ENCODE measurements around the gene NOTCH4.
A peak's percentile ranks its signal among the peaks of the same experiment; 100 is the strongest.

Gene NOTCH4

DNA sequence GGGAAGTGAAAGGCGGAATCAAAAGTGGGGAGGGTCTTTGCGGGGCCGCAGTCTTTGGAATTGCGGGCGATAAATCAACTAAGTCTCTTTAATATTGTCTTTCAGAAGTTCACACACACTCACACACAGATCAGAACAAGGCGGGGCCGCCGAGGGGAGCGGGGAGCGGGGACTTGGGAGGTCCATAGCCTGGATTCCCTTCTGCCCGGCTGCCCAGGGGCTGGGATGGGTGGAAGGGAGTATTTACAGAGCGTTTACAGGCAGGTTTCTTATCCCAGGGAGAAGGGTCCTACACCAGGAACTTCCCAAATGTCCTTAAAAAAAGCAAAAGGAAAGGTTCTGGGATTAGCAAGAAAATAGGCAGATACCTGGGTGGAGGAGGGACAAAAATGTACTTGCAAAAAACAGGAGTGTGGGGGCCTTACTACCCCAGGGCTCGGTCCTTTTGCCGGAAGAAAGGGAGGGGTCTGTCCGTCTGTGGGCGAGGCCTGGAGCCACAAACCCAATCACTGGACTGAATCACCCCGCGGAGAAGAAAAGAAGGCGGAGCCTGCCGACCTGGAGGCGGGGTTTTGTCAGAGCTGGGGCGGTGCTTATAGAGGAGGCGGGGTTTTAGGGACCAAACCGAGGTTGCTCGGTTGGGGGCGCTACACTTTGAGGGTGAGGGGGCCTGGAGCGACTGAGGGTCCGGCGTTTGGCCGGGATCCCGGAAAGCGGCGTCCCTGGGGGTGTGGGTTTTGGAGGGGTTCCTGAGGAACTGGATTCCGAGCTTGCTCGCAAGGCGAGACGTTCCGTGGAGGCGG lies 75.4 kb downstream of the NOTCH4 start:
- no peak overlapping the region for H2AFZ ChIP-seq (ENCODE audit: low read length)
- H3K27me3 ChIP-seq (ENCODE audit: control insufficient read depth in 3 of 3, insufficient read depth in 3 of 3, low read depth in 1 of 3, low read length in 3 of 3) = peaks cover 0 to 33% (median 0%) of the 10 kb centered on the region in 3 experiments
- no peak overlapping the region for H4K91ac ChIP-seq (ENCODE audit: low read depth, low read length, poor library complexity)
- peak overlapping the region; percentile 21 for H3K4me2 ChIP-seq (ENCODE audit: insufficient read depth, low read length, poor library complexity, severe bottlenecking)
- no peak overlapping the region for H3K27ac ChIP-seq (replicated peaks; ENCODE audit: low read length)
- H3K9me3 ChIP-seq (replicated peaks in 1 of 2; ENCODE audit: control insufficient read depth in 2 of 2, insufficient read depth in 1 of 2, low read depth in 1 of 2, low read length in 2 of 2) = no peaks in the 10 kb centered on the region
- peak overlapping the region in 1 of 2 donors; percentile 8 for H3K4me3 ChIP-seq (ENCODE audit: low read length in 2 of 2)
- no peak overlapping the region for H2BK120ac ChIP-seq (ENCODE audit: low read depth, low read length)
- no peaks in the 10 kb centered on the region for H3K79me1 ChIP-seq (ENCODE audit: low read depth, low read length)
- DNase-seq (ENCODE audit: low spot score) = no peak
- H2AK5ac ChIP-seq (ENCODE audit: low read depth, low read length) = peak overlapping the region; percentile 13
- no peaks in the 10 kb centered on the region for H3K36me3 ChIP-seq (replicated peaks in 1 of 2; ENCODE audit: control insufficient read depth in 2 of 2, insufficient read depth in 2 of 2, low read length in 2 of 2)
- WGBS, 2 donors (ENCODE audit: extremely low coverage in 2 of 2, insufficient read length in 2 of 2, insufficient replicate concordance in 1 of 2) = no CpG with 5 or more reads among the region's 39 CpGs
- no peak overlapping the region for H3K14ac ChIP-seq (ENCODE audit: low read length)
- no peak overlapping the region for H4K8ac ChIP-seq (ENCODE audit: low read depth, low read length)
- H2BK15ac ChIP-seq (ENCODE audit: low read length) = no peak overlapping the region
- no peak overlapping the region for H3K4ac ChIP-seq (ENCODE audit: low read length)
- H3K18ac ChIP-seq (ENCODE audit: low read length) = no peak overlapping the region
- H2BK12ac ChIP-seq (ENCODE audit: low read length) = no peak overlapping the region
- no peak overlapping the region for H2BK5ac ChIP-seq (ENCODE audit: low read length)
- peaks cover 16 to 21% of the 10 kb centered on the region in 2 donors for H3K4me1 ChIP-seq (ENCODE audit: control insufficient read depth in 2 of 2, insufficient read depth in 1 of 2, low read depth in 1 of 2, low read length in 2 of 2)
- H3K9ac ChIP-seq (ENCODE audit: low read depth, low read length, poor library complexity) = no peak overlapping the region
- H3K23ac ChIP-seq (ENCODE audit: low read depth, low read length, poor library complexity) = no peak overlapping the region

DNA sequence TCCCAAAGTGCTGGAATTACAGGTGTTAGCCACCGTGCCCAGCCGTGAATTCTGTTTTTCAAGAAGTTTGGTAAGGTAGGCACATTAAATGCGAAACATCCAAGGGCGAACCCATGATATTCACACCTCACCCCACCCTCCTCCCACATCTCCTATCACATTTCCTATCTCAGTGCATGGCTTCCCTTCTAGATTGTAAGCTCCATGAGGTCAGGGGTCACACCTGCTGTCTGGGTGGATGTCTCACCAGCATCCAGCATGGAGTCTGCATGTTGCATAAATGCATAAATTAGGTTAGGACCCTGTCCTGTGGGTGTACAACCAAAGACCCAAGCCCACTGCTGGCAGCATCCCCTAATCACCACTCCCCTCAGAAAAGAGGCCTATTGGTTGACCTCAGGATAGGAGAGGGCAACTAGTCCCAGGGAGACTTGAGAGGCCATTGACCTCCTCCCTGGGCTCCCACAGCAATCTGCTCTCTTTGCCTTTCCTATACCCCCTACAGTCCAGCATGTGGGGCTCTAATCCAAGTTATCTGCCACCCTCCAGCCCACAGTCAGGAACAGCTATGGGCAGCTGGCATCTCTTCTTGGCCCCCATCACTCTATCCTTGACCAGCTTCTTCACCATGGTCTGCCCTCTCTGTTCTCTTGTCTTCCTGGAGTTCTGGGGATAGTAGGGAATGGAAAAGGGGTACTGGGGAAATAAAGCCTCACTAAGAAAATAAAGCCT lies 76.3 kb downstream of the NOTCH4 start:
- no peak overlapping the region for H2BK15ac ChIP-seq (ENCODE audit: low read length)
- no peak overlapping the region for H2BK5ac ChIP-seq (ENCODE audit: low read length)
- H2AK5ac ChIP-seq (ENCODE audit: low read depth, low read length) = no peak overlapping the region
- H2BK12ac ChIP-seq (ENCODE audit: low read length) = no peak overlapping the region
- no CpG with 5 or more reads among the region's 4 CpGs for WGBS, 2 donors (ENCODE audit: extremely low coverage in 2 of 2, insufficient read length in 2 of 2, insufficient replicate concordance in 1 of 2)
- DNase-seq (ENCODE audit: low spot score) = no peak
- H3K23ac ChIP-seq (ENCODE audit: low read depth, low read length, poor library complexity) = no peak overlapping the region
- H3K9ac ChIP-seq (ENCODE audit: low read depth, low read length, poor library complexity) = no peak overlapping the region
- peaks cover 0 to 33% (median 0%) of the 10 kb centered on the region in 3 experiments for H3K27me3 ChIP-seq (ENCODE audit: control insufficient read depth in 3 of 3, insufficient read depth in 3 of 3, low read depth in 1 of 3, low read length in 3 of 3)
- H4K91ac ChIP-seq (ENCODE audit: low read depth, low read length, poor library complexity) = no peak overlapping the region
- no peak overlapping the region for H3K27ac ChIP-seq (replicated peaks; ENCODE audit: low read length)
- no peaks in the 10 kb centered on the region for H3K79me1 ChIP-seq (ENCODE audit: low read depth, low read length)
- H3K36me3 ChIP-seq (replicated peaks in 1 of 2; ENCODE audit: control insufficient read depth in 2 of 2, insufficient read depth in 2 of 2, low read length in 2 of 2) = no peaks in the 10 kb centered on the region
- no peak overlapping the region for H3K4me3 ChIP-seq (ENCODE audit: low read length in 2 of 2)
- no peak overlapping the region for H3K4ac ChIP-seq (ENCODE audit: low read length)
- H4K8ac ChIP-seq (ENCODE audit: low read depth, low read length) = no peak overlapping the region
- no peak overlapping the region for H3K14ac ChIP-seq (ENCODE audit: low read length)
- H2BK120ac ChIP-seq (ENCODE audit: low read depth, low read length) = no peak overlapping the region
- no peak overlapping the region for H2AFZ ChIP-seq (ENCODE audit: low read length)
- peaks cover 15 to 16% of the 10 kb centered on the region in 2 donors for H3K4me1 ChIP-seq (ENCODE audit: control insufficient read depth in 2 of 2, insufficient read depth in 1 of 2, low read depth in 1 of 2, low read length in 2 of 2)
- H3K4me2 ChIP-seq (ENCODE audit: insufficient read depth, low read length, poor library complexity, severe bottlenecking) = no peak overlapping the region
- H3K18ac ChIP-seq (ENCODE audit: low read length) = no peak overlapping the region
- no peaks in the 10 kb centered on the region for H3K9me3 ChIP-seq (replicated peaks in 1 of 2; ENCODE audit: control insufficient read depth in 2 of 2, insufficient read depth in 1 of 2, low read depth in 1 of 2, low read length in 2 of 2)

DNA sequence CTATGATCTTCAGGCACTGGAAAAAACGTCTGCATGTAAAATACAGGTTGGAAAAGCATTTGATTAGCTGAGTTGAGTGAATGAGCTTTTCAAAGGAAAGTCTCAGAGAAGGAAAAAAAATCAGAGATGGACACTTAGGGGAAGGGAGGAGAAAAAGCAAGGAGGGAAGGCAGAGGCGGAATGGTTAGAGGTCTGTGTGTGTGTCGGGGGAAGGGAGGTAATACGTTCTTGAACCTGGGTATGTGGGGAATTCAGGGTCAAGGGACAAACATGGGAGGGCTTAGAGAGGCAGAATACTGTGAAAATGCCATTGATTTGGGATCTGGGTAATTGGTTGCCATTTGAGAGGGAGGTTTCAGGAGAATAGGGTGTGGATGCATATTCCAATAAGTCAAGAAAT lies 77.2 kb downstream of the NOTCH4 start:
- no peak overlapping the region for H3K23ac ChIP-seq (ENCODE audit: low read depth, low read length, poor library complexity)
- H3K4me1 ChIP-seq (ENCODE audit: control insufficient read depth in 2 of 2, insufficient read depth in 1 of 2, low read depth in 1 of 2, low read length in 2 of 2) = peaks cover 8 to 10% of the 10 kb centered on the region in 2 donors
- no peak overlapping the region for H3K27ac ChIP-seq (replicated peaks; ENCODE audit: low read length)
- H3K4me2 ChIP-seq (ENCODE audit: insufficient read depth, low read length, poor library complexity, severe bottlenecking) = no peak overlapping the region
- H3K27me3 ChIP-seq (ENCODE audit: control insufficient read depth in 3 of 3, insufficient read depth in 3 of 3, low read depth in 1 of 3, low read length in 3 of 3) = peaks cover 0 to 26% (median 7%) of the 10 kb centered on the region in 3 experiments
- no peaks in the 10 kb centered on the region for H3K79me1 ChIP-seq (ENCODE audit: low read depth, low read length)
- no peak overlapping the region for H3K4me3 ChIP-seq (ENCODE audit: low read length in 2 of 2)
- no peak overlapping the region for H3K9ac ChIP-seq (ENCODE audit: low read depth, low read length, poor library complexity)
- H4K8ac ChIP-seq (ENCODE audit: low read depth, low read length) = no peak overlapping the region
- H3K9me3 ChIP-seq (replicated peaks in 1 of 2; ENCODE audit: control insufficient read depth in 2 of 2, insufficient read depth in 1 of 2, low read depth in 1 of 2, low read length in 2 of 2) = no peaks in the 10 kb centered on the region
- no CpG with 5 or more reads among the region's 4 CpGs for WGBS, 2 donors (ENCODE audit: extremely low coverage in 2 of 2, insufficient read length in 2 of 2, insufficient replicate concordance in 1 of 2)
- no peak overlapping the region for H3K18ac ChIP-seq (ENCODE audit: low read length)
- no peak overlapping the region for H3K14ac ChIP-seq (ENCODE audit: low read length)
- H2AFZ ChIP-seq (ENCODE audit: low read length) = peak overlapping the region; percentile 56
- no peak overlapping the region for H3K4ac ChIP-seq (ENCODE audit: low read length)
- no peak overlapping the region for H2BK5ac ChIP-seq (ENCODE audit: low read length)
- no peak overlapping the region for H2BK15ac ChIP-seq (ENCODE audit: low read length)
- H2BK120ac ChIP-seq (ENCODE audit: low read depth, low read length) = no peak overlapping the region
- no peak overlapping the region for H2BK12ac ChIP-seq (ENCODE audit: low read length)
- H4K91ac ChIP-seq (ENCODE audit: low read depth, low read length, poor library complexity) = no peak overlapping the region
- H2AK5ac ChIP-seq (ENCODE audit: low read depth, low read length) = no peak overlapping the region
- H3K36me3 ChIP-seq (replicated peaks in 1 of 2; ENCODE audit: control insufficient read depth in 2 of 2, insufficient read depth in 2 of 2, low read length in 2 of 2) = no peaks in the 10 kb centered on the region
- DNase-seq (ENCODE audit: low spot score) = no peak

DNA sequence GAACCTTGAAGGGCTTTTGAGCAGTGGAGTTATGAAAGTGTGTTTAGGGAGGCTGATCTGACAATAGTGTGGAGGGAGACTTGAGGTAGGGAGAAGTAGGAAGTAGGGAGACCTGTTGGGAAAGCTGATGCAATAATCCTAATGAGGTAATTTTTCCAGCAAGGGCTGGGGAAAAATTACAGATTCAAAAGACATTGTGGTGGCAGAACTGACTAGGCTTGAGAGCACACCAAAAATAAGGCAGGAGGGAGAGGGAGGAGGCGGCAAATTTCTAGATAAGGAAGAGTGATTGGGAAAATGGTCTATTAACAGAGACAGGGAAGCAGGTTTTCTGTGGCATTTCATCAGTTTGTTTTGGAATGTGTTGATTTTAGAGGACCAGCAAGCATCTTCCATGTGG lies 77.6 kb downstream of the NOTCH4 start:
- Histone ChIP-seq H4K91ac (ENCODE audit: low read depth, low read length, poor library complexity) (no peak overlapping the region), H3K4me1 (ENCODE audit: control insufficient read depth in 2 of 2, insufficient read depth in 1 of 2, low read depth in 1 of 2, low read length in 2 of 2) (peaks cover 8% of the 10 kb centered on the region in 2 donors), H3K27me3 (ENCODE audit: control insufficient read depth in 3 of 3, insufficient read depth in 3 of 3, low read depth in 1 of 3, low read length in 3 of 3) (peaks cover 0 to 24% (median 10%) of the 10 kb centered on the region in 3 experiments), H3K18ac (ENCODE audit: low read length) (no peak overlapping the region), H2BK120ac (ENCODE audit: low read depth, low read length) (no peak overlapping the region), H3K27ac (replicated peaks; ENCODE audit: low read length) (no peak overlapping the region), H3K23ac (ENCODE audit: low read depth, low read length, poor library complexity) (no peak overlapping the region), H2BK15ac (ENCODE audit: low read length) (no peak overlapping the region), H3K36me3 (replicated peaks in 1 of 2; ENCODE audit: control insufficient read depth in 2 of 2, insufficient read depth in 2 of 2, low read length in 2 of 2) (no peaks in the 10 kb centered on the region), H2AK5ac (ENCODE audit: low read depth, low read length) (no peak overlapping the region), H2BK5ac (ENCODE audit: low read length) (no peak overlapping the region), H3K9ac (ENCODE audit: low read depth, low read length, poor library complexity) (no peak overlapping the region), H2AFZ (ENCODE audit: low read length) (peak overlapping the region; percentile 56), H3K14ac (ENCODE audit: low read length) (no peak overlapping the region), H3K4me3 (ENCODE audit: low read length in 2 of 2) (no peak overlapping the region), H3K4me2 (ENCODE audit: insufficient read depth, low read length, poor library complexity, severe bottlenecking) (no peak overlapping the region), H3K79me1 (ENCODE audit: low read depth, low read length) (no peaks in the 10 kb centered on the region), H3K4ac (ENCODE audit: low read length) (no peak overlapping the region), H2BK12ac (ENCODE audit: low read length) (no peak overlapping the region), H4K8ac (ENCODE audit: low read depth, low read length) (no peak overlapping the region), H3K9me3 (replicated peaks in 1 of 2; ENCODE audit: control insufficient read depth in 2 of 2, insufficient read depth in 1 of 2, low read depth in 1 of 2, low read length in 2 of 2) (no peaks in the 10 kb centered on the region)
- DNase-seq (ENCODE audit: low spot score) = no peak
- no CpG with 5 or more reads among the region's 1 CpG for WGBS, 2 donors (ENCODE audit: extremely low coverage in 2 of 2, insufficient read length in 2 of 2, insufficient replicate concordance in 1 of 2)

Measured in neuronal stem cell (in vitro differentiated cells).